Measurements from ENCODE around the gene STX11. TPM values are rescaled to one million over a fixed set of nuclear protein-coding genes. Genes with fewer than 3 reads are reported as not detected.

The STX11 gene
- total and polyA plus RNA-seq, 2 of the 13 experiments (the other 11 are each of a cell fraction or from before 2014, with no cell fraction given): 0.03 TPM; not detected in 1

DNA sequence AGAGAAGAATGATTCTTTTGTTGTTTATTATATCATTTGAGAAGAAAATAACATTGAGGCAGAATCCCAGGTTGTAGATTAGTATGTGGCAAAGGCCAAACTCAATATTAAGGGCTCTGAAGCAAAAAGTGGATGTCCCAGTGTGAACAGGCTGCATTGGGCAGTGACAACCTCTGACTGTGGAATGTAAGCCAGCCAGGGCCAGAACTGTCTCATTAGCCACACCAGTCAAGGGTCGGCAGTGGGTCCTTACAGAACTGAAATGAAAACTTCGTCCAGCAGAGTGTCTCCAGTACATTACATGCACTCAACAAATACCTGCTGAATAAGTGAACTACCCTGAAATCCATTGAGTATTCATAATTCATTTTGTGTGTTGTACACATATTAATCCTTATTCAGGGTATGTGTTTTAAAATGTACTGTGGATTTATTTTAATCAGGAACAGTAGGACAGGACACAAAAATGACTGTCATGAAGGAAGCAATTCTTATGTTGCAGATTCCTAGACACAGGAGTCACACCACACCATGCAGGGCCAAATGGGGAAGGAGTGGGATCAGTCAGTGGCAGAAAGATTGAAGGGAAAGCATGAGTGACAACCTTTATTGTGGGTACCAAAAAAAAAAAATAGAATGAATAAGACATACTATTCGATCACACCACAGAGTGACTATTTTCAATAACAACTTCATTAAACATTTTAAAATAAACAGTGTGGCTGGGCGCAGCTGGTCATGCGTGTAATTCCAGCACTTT is 69.9 kb downstream of the STX11 start:
- H3K4me1 ChIP-seq (ENCODE audit: insufficient read depth, low read length): peaks cover 16% of the 10 kb centered on the region
- FAIRE-seq: no peak
- in situ Hi-C loops (cut with HindIII; ENCODE audit: extremely low pct_ligation_motif_present, low pct_unique_long_range_greater_than_20kb): no loop called here
- CTCF ChIA-PET (ENCODE audit: low intra/inter-chr PET ratio, low total read pairs): interaction anchor here (1.6 kb wide), 1 partner anchor 115 kb away, joined by 10 read pairs; no protein-coding TSS in a partner anchor
- no peaks in the 10 kb centered on the region for H3K79me2 ChIP-seq (ENCODE audit: insufficient read depth, low read length)
- WGBS (ENCODE audit: low lambda C conversion rate): 48% methylated on average over 5 of the region's 5 CpGs
- no peak for ATAC-seq
- H3K9me3 ChIP-seq (ENCODE audit: low read length): no peaks in the 10 kb centered on the region
- H3K4me2 ChIP-seq (ENCODE audit: low read depth, low read length): no peak overlapping the region
- peaks cover 0 to 3% of the 10 kb centered on the region in 2 experiments; a peak in 1 of 5 replicates for H3K27me3 ChIP-seq (ENCODE audit: control insufficient read depth in 1 of 2, insufficient read depth in 2 of 2, low read length in 2 of 2)
- no peaks in the 10 kb centered on the region for H3K36me3 ChIP-seq (replicated peaks in 1 of 2; ENCODE audit: control insufficient read depth in 1 of 2, insufficient read depth in 2 of 2, low read length in 2 of 2)
- no peak overlapping the region for H3K27ac ChIP-seq (ENCODE audit: extremely low read length, insufficient read depth, low read length)
- BruUV-seq (replicated peaks): no TSS peak
- POLR2A ChIA-PET: no interaction called here
- no peak overlapping the region for H2AFZ ChIP-seq (ENCODE audit: low read length)
- TF ChIP-seq TMF1 (CRISPR knock-in tag; IDR thresholded peaks at IDR 0.05; ENCODE audit: low read depth) (no peak), CCAR2 (optimal IDR thresholded peaks at IDR 0.05; ENCODE audit: low read depth, low read length) (no peak), NFE2L2 (IDR thresholded peaks at IDR 0.05; ENCODE audit: low read length) (no peak), ISL2 (CRISPR knock-in tag; IDR thresholded peaks at IDR 0.05) (no peak), ZNF775 (CRISPR knock-in tag; IDR thresholded peaks at IDR 0.05; ENCODE audit: borderline replicate concordance) (no peak), STAT5B (CRISPR knock-in tag; IDR thresholded peaks at IDR 0.05) (no peak), CHD4 (IDR thresholded peaks at IDR 0.05; ENCODE audit: borderline replicate concordance, low read length) (no peak), ZNF781 (CRISPR knock-in tag; IDR thresholded peaks at IDR 0.05; ENCODE audit: borderline replicate concordance, not compliant biosample characterization) (no peak), ZNF558 (CRISPR knock-in tag; IDR thresholded peaks at IDR 0.05; ENCODE audit: borderline replicate concordance) (no peak), ZNF761 (CRISPR knock-in tag; conservative IDR thresholded peaks at IDR 0.05) (no peak), ZNF547 (CRISPR knock-in tag; IDR thresholded peaks at IDR 0.05) (no peak), NONO (IDR thresholded peaks at IDR 0.05) (no peak), NONO (CRISPR knock-in tag; conservative IDR thresholded peaks at IDR 0.05) (no peak)
- TF ChIP-seq, protein P1, sequence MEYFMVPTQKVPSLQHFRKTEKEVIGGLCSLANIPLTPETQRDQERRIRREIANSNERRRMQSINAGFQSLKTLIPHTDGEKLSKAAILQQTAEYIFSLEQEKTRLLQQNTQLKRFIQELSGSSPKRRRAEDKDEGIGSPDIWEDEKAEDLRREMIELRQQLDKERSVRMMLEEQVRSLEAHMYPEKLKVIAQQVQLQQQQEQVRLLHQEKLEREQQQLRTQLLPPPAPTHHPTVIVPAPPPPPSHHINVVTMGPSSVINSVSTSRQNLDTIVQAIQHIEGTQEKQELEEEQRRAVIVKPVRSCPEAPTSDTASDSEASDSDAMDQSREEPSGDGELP (IDR thresholded peaks at IDR 0.05; ENCODE audit: borderline replicate concordance, low read depth): no peak
- TF ChIP-seq, protein P2, sequence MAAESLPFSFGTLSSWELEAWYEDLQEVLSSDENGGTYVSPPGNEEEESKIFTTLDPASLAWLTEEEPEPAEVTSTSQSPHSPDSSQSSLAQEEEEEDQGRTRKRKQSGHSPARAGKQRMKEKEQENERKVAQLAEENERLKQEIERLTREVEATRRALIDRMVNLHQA (CRISPR knock-in tag; IDR thresholded peaks at IDR 0.05): no peak
- TF ChIP-seq, protein P3, sequence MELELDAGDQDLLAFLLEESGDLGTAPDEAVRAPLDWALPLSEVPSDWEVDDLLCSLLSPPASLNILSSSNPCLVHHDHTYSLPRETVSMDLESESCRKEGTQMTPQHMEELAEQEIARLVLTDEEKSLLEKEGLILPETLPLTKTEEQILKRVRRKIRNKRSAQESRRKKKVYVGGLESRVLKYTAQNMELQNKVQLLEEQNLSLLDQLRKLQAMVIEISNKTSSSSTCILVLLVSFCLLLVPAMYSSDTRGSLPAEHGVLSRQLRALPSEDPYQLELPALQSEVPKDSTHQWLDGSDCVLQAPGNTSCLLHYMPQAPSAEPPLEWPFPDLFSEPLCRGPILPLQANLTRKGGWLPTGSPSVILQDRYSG (CRISPR knock-in tag; IDR thresholded peaks at IDR 0.05): no peak
- TF ChIP-seq, protein P4, sequence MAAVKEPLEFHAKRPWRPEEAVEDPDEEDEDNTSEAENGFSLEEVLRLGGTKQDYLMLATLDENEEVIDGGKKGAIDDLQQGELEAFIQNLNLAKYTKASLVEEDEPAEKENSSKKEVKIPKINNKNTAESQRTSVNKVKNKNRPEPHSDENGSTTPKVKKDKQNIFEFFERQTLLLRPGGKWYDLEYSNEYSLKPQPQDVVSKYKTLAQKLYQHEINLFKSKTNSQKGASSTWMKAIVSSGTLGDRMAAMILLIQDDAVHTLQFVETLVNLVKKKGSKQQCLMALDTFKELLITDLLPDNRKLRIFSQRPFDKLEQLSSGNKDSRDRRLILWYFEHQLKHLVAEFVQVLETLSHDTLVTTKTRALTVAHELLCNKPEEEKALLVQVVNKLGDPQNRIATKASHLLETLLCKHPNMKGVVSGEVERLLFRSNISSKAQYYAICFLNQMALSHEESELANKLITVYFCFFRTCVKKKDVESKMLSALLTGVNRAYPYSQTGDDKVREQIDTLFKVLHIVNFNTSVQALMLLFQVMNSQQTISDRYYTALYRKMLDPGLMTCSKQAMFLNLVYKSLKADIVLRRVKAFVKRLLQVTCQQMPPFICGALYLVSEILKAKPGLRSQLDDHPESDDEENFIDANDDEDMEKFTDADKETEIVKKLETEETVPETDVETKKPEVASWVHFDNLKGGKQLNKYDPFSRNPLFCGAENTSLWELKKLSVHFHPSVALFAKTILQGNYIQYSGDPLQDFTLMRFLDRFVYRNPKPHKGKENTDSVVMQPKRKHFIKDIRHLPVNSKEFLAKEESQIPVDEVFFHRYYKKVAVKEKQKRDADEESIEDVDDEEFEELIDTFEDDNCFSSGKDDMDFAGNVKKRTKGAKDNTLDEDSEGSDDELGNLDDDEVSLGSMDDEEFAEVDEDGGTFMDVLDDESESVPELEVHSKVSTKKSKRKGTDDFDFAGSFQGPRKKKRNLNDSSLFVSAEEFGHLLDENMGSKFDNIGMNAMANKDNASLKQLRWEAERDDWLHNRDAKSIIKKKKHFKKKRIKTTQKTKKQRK (IDR thresholded peaks at IDR 0.05; ENCODE audit: low read length): no peak
- no peak for DNase-seq (ENCODE audit: low spot score)
- H3K4me3 ChIP-seq (replicated peaks in 1 of 3; ENCODE audit: insufficient read depth in 1 of 3, low read depth in 2 of 3, low read length in 3 of 3): no peak overlapping the region
- no peaks in the 10 kb centered on the region for H4K20me1 ChIP-seq (ENCODE audit: insufficient read depth, low read length)
- intact Hi-C loops (cut with micrococcal nuclease; ENCODE audit: unreplicated experiment): no loop called here
- no peak overlapping the region for H3K9ac ChIP-seq (ENCODE audit: insufficient read depth, low read depth, low read length)

All from HepG2 (cell line).